Liver (tissue), 9 donors: Measurements from ENCODE around the gene TSHR. TPM values are rescaled to one million over a fixed set of nuclear protein-coding genes. Genes with fewer than 3 reads are reported as not detected.

Experiments
- DNase-seq: peaks from one replicate; pipeline ENCODE4 v3.0.0-alpha.2; 2017; ENCODE audit warnings: low spot score
- H3K27ac ChIP-seq, 2 donors: one replicate each; pipeline ENCODE4 v1.7.0; 2013; ENCODE audit warnings: inconsistent platforms in 2 of 2, low read length in 2 of 2, control low read depth in 1 of 2, low read depth in 1 of 2, mild to moderate bottlenecking in 1 of 2
- H3K27me3 ChIP-seq, 4 donors: one replicate each; pipeline versions ENCODE4 v1.6.1 to v1.7.0; 2013; ENCODE audit warnings: low read length in 3 of 4, inconsistent platforms in 1 of 4, mild to moderate bottlenecking in 1 of 4, moderate library complexity in 1 of 4; ENCODE audit not compliant: control insufficient read depth in 4 of 4, insufficient read depth in 4 of 4
- H3K36me3 ChIP-seq, 4 donors: one replicate each; pipeline versions ENCODE4 v1.6.1 to v1.7.0; 2013; ENCODE audit warnings: low read length in 3 of 4, mild to moderate bottlenecking in 3 of 4, low read depth in 1 of 4, moderate library complexity in 1 of 4; ENCODE audit not compliant: control insufficient read depth in 4 of 4, insufficient read depth in 3 of 4
- H3K4me1 ChIP-seq, 4 donors: one replicate each; pipeline versions ENCODE4 v1.6.1 to v1.7.0; 2013; ENCODE audit warnings: low read length in 3 of 4, mild to moderate bottlenecking in 3 of 4, moderate library complexity in 1 of 4; ENCODE audit not compliant: control insufficient read depth in 4 of 4, insufficient read depth in 4 of 4
- H3K4me3 ChIP-seq, 3 donors: one replicate each; pipeline versions ENCODE4 v1.6.1 to v1.7.0; 2013; ENCODE audit warnings: low read length in 3 of 3, control low read depth in 1 of 3, low read depth in 1 of 3, mild to moderate bottlenecking in 1 of 3
- H3K9ac ChIP-seq, 2 donors: one replicate each; pipeline ENCODE4 v1.7.0; 2013; ENCODE audit warnings: low read length in 2 of 2, mild to moderate bottlenecking in 2 of 2, moderate library complexity in 2 of 2, control low read depth in 1 of 2, low read depth in 1 of 2
- H3K9me3 ChIP-seq, 4 donors: one replicate each; pipeline versions ENCODE4 v1.6.1 to v1.7.0; 2013; ENCODE audit warnings: low read length in 3 of 4; ENCODE audit not compliant: control insufficient read depth in 4 of 4
- EGR1 ChIP-seq, 2 donors: IDR thresholded peaks; 2 replicates each; pipeline ENCODE4 v1.6.1; 2016 to 2018; ENCODE audit warnings: antibody characterized with exemption in 2 of 2, low read depth in 2 of 2
- FOXA1 ChIP-seq: IDR thresholded peaks from 2 replicates; pipeline ENCODE4 v1.6.1; 2016; ENCODE audit warnings: antibody characterized with exemption
- FOXA2 ChIP-seq: IDR thresholded peaks from 2 replicates; pipeline ENCODE4 v1.6.1; 2016; ENCODE audit warnings: antibody characterized with exemption
- GABPA ChIP-seq, 2 donors: IDR thresholded peaks in 1 of 2; conservative IDR thresholded peaks in 1 of 2; 2 replicates each; pipeline ENCODE4 v1.6.1; 2016; ENCODE audit warnings: antibody characterized with exemption in 2 of 2, mild to moderate bottlenecking in 1 of 2, moderate library complexity in 1 of 2
- HNF4A ChIP-seq, 2 donors: conservative IDR thresholded peaks; 2 replicates each; pipeline ENCODE4 v1.6.1; 2016; ENCODE audit warnings: antibody characterized with exemption in 2 of 2, mild to moderate bottlenecking in 2 of 2
- HNF4G ChIP-seq: IDR thresholded peaks from 2 replicates; pipeline ENCODE4 v1.6.1; 2016; ENCODE audit warnings: antibody characterized with exemption
- JUND ChIP-seq, 2 donors: IDR thresholded peaks; 2 replicates each; pipeline ENCODE4 v1.6.1; 2016; ENCODE audit warnings: antibody characterized with exemption in 2 of 2
- NR2F2 ChIP-seq: IDR thresholded peaks from 2 replicates; pipeline ENCODE4 v1.6.1; 2016; ENCODE audit warnings: antibody characterized with exemption
- RAD21 ChIP-seq, 2 donors: IDR thresholded peaks; 2 replicates each; pipeline ENCODE4 v1.6.1; 2016; ENCODE audit warnings: antibody characterized with exemption in 2 of 2, mild to moderate bottlenecking in 2 of 2
- RXRA ChIP-seq, 2 donors: IDR thresholded peaks; 2 replicates each; pipeline ENCODE4 v1.6.1; 2017 to 2018; ENCODE audit warnings: antibody characterized with exemption in 2 of 2, mild to moderate bottlenecking in 1 of 2
- SP1 ChIP-seq: IDR thresholded peaks from 2 replicates; pipeline ENCODE4 v1.6.1; 2018; ENCODE audit warnings: antibody characterized with exemption, mild to moderate bottlenecking
- TAF1 ChIP-seq: conservative IDR thresholded peaks from 2 replicates; pipeline ENCODE4 v1.6.1; 2016; ENCODE audit warnings: antibody characterized with exemption, mild to moderate bottlenecking
- YY1 ChIP-seq: IDR thresholded peaks from 2 replicates; pipeline ENCODE4 v1.6.1; 2016; ENCODE audit warnings: antibody characterized with exemption, mild to moderate bottlenecking
- WGBS: extraction: QIAGEN DNeasy Blood & Tissue Kit; methylation state at CpG from one replicate; pipeline ENCODE4 v1.1.7; 2013; 5-methylcytosine and 5-hydroxymethylcytosine counted together
- polyA plus RNA-seq, 2 donors: library from polyadenylated mRNA; stranded (reverse) in 1 of 2; unstranded in 1 of 2; fragments of 200-250 nt in 1 of 2; fragments of >200 nt in 1 of 2; fragmentation: Nextera tagmentation in 1 of 2; extraction: Ambion mirVana in 1 of 2; gene quantifications; one replicate each; pipeline versions ENCODE4 v1.2.1 to v1.2.3, GENCODE V29; 2013 to 2015
- total RNA-seq, 2 donors: library from RNA; depleted of rRNA; stranded (reverse); fragments of >200 nt; gene quantifications; one replicate each; pipeline ENCODE4 v1.2.3, GENCODE V29; 2014
- TF ChIP-seq, protein P1 (sequence below): IDR thresholded peaks from 2 replicates; pipeline ENCODE4 v1.6.1; 2016; ENCODE audit warnings: antibody characterized with exemption
- TF ChIP-seq, protein P2 (sequence below): IDR thresholded peaks from 2 replicates; pipeline ENCODE4 v1.6.1; 2016; ENCODE audit warnings: antibody characterized with exemption, mild to moderate bottlenecking
- TF ChIP-seq, protein P3 (sequence below): IDR thresholded peaks from 2 replicates; pipeline ENCODE4 v1.6.1; 2016; ENCODE audit warnings: antibody characterized with exemption
- TF ChIP-seq, protein P4 (sequence below): IDR thresholded peaks from 2 replicates; pipeline ENCODE4 v1.6.1; 2016; ENCODE audit warnings: antibody characterized with exemption
- donor health status: healthy.
- donor health status: healthy.
- donor health status: healthy.
- donor health status: healthy.
- donor health status: healthy.

Gene TSHR
- total and polyA plus RNA-seq, 4 donors: 0.08 to 3.2 TPM; not detected in 2

DNA sequence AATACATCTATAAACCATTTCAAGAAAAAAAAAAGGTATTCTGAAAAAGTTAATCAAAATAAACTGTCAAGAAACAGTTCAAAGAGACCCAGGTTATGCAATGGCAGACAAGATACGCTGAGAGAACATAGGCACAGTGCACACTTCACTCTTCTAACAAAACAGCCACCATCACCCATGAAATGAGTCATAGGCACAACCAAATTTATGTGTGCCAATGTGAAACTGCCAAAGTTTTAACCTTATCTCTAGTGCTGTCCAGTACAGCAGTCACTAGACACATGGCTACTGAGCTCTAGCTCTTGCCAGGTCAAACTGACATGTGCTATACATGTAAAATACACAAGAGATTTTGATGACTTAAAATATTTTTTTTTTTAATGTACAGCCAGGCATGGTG lies 15.3 kb upstream of the TSHR start:
- WGBS: 79% methylated on average over 1 of the region's 1 CpG
- DNase-seq: no peak
- no peak overlapping the region for H3K9ac ChIP-seq
- no peaks in the 10 kb centered on the region for H3K27me3 ChIP-seq
- H3K4me3 ChIP-seq: no peak overlapping the region
- H3K36me3 ChIP-seq: no peaks in the 10 kb centered on the region
- H3K9me3 ChIP-seq: no peaks in the 10 kb centered on the region
- no peak overlapping the region for H3K27ac ChIP-seq
- TF ChIP-seq RXRA (IDR thresholded peaks at IDR 0.05) (no peak), FOXA2 (no peak), NR2F2 (no peak), TAF1 (no peak), RAD21 (IDR thresholded peaks at IDR 0.05) (no peak), HNF4A (conservative IDR thresholded peaks at IDR 0.05) (no peak), SP1 (no peak), EGR1 (IDR thresholded peaks at IDR 0.05; ENCODE audit: low read depth in 2 of 2) (no peak), FOXA1 (no peak), GABPA (IDR thresholded peaks at IDR 0.05 in 1 of 2, conservative IDR thresholded peaks at IDR 0.05 in 1 of 2) (no peak), YY1 (no peak), JUND (IDR thresholded peaks at IDR 0.05) (no peak)
- TF ChIP-seq, protein P1, sequence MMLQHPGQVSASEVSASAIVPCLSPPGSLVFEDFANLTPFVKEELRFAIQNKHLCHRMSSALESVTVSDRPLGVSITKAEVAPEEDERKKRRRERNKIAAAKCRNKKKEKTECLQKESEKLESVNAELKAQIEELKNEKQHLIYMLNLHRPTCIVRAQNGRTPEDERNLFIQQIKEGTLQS: no peak
- TF ChIP-seq, protein P2, sequence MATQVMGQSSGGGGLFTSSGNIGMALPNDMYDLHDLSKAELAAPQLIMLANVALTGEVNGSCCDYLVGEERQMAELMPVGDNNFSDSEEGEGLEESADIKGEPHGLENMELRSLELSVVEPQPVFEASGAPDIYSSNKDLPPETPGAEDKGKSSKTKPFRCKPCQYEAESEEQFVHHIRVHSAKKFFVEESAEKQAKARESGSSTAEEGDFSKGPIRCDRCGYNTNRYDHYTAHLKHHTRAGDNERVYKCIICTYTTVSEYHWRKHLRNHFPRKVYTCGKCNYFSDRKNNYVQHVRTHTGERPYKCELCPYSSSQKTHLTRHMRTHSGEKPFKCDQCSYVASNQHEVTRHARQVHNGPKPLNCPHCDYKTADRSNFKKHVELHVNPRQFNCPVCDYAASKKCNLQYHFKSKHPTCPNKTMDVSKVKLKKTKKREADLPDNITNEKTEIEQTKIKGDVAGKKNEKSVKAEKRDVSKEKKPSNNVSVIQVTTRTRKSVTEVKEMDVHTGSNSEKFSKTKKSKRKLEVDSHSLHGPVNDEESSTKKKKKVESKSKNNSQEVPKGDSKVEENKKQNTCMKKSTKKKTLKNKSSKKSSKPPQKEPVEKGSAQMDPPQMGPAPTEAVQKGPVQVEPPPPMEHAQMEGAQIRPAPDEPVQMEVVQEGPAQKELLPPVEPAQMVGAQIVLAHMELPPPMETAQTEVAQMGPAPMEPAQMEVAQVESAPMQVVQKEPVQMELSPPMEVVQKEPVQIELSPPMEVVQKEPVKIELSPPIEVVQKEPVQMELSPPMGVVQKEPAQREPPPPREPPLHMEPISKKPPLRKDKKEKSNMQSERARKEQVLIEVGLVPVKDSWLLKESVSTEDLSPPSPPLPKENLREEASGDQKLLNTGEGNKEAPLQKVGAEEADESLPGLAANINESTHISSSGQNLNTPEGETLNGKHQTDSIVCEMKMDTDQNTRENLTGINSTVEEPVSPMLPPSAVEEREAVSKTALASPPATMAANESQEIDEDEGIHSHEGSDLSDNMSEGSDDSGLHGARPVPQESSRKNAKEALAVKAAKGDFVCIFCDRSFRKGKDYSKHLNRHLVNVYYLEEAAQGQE: no peak
- TF ChIP-seq, protein P3, sequence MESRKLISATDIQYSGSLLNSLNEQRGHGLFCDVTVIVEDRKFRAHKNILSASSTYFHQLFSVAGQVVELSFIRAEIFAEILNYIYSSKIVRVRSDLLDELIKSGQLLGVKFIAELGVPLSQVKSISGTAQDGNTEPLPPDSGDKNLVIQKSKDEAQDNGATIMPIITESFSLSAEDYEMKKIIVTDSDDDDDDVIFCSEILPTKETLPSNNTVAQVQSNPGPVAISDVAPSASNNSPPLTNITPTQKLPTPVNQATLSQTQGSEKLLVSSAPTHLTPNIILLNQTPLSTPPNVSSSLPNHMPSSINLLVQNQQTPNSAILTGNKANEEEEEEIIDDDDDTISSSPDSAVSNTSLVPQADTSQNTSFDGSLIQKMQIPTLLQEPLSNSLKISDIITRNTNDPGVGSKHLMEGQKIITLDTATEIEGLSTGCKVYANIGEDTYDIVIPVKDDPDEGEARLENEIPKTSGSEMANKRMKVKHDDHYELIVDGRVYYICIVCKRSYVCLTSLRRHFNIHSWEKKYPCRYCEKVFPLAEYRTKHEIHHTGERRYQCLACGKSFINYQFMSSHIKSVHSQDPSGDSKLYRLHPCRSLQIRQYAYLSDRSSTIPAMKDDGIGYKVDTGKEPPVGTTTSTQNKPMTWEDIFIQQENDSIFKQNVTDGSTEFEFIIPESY: no peak
- TF ChIP-seq, protein P4, sequence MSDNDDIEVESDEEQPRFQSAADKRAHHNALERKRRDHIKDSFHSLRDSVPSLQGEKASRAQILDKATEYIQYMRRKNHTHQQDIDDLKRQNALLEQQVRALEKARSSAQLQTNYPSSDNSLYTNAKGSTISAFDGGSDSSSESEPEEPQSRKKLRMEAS: no peak
- H3K4me1 ChIP-seq: peaks cover 1 to 20% (median 12%) of the 10 kb centered on the region in 4 donors

DNA sequence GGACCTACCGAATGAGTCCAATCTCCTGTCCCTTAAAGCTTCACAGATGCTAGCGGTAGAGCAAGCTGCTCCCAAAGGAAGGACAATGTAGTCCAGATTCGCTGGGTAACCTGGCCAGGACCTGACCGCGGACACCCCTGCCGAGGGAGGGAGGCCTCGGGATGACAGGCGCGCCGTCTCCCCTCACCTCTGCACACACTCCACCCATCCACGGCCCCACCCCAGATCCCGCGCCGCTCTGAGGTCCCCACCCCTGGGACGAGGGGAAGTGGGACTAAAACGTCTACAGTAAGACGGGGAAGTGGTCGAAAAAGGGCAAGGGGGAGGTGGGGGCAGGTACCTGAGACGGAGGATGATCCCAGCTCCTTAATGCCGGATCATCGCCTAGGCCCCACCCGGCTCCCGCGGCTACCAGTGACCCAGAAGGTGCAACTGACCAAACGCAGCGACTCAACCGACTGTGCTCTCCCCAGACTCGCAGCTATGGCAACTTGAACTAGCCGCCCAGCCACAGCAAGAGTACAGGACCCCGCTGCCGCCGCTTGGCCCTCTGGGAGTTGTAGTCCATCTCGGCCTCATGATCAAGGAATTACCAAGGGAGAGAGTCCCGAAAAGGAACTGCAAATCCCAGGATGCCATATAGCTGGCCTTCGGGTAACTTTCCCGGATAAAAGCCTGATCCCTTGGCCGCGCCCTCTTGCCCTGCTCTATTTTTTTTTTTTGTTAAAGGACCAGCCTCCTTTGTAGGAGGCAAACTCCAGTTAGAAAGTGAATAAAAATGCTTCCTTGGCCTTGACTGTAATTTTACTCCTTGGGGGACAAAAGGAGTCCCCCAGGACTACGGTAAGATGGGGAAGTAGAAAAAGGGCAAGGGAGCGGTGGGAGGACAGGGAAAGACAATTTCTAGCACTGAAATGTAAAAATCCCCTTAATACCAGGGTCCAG lies 13.9 kb upstream of the TSHR start, which contains the start of gene CEP128:
CEP128 (minus strand) TSS at position 498 of the 945 bp plus-strand sequence.
- H3K27me3 ChIP-seq: no peaks in the 10 kb centered on the region
- WGBS: under 1% methylated on average over 40 of the region's 40 CpGs
- H3K4me3 ChIP-seq: peak within 1 kb of the TSS; percentile 66 to 93 (median 85)
- peaks cover 1 to 11% (median 8%) of the 10 kb centered on the region in 4 donors for H3K4me1 ChIP-seq
- no peaks in the 10 kb centered on the region for H3K36me3 ChIP-seq
- peak; percentile 94 for DNase-seq
- peak within 1 kb of the TSS; percentile 7 to 49 for H3K9ac ChIP-seq
- no peaks in the 10 kb centered on the region for H3K9me3 ChIP-seq
- peak within 1 kb of the TSS in 1 of 2 donors; percentile 0 for H3K27ac ChIP-seq
- TF ChIP-seq EGR1 (IDR thresholded peaks at IDR 0.05; ENCODE audit: low read depth in 2 of 2): no peak
- TF ChIP-seq NR2F2: peak; percentile 96
- TF ChIP-seq HNF4A (conservative IDR thresholded peaks at IDR 0.05): peak; percentile 79 to 81
- TF ChIP-seq RXRA (IDR thresholded peaks at IDR 0.05): peak; percentile 71 to 79
- TF ChIP-seq, protein P4: peak; percentile 94
- TF ChIP-seq YY1: peak; percentile 86
- peak; percentile 29 to 58 for TF ChIP-seq JUND (IDR thresholded peaks at IDR 0.05)
- TF ChIP-seq FOXA2: no peak
- TF ChIP-seq SP1: peak; percentile 82
- TF ChIP-seq, protein P3: peak; percentile 97
- peak in 1 of 2 donors; percentile 23 for TF ChIP-seq RAD21 (IDR thresholded peaks at IDR 0.05)
- peak in 1 of 2 donors; percentile 75 for TF ChIP-seq GABPA (IDR thresholded peaks at IDR 0.05 in 1 of 2, conservative IDR thresholded peaks at IDR 0.05 in 1 of 2)
- TF ChIP-seq, protein P2: peak; percentile 69
- peak; percentile 43 for TF ChIP-seq HNF4G
